Astrocyte (in vitro differentiated cells and primary cell): ENCODE data around the gene MAP3K21. TPM values are rescaled to one million over a fixed set of nuclear protein-coding genes. Genes with fewer than 3 reads are reported as not detected.

Source experiments
- DNase-seq: peaks from one replicate; pipeline ENCODE4 v3.0.0-alpha.2; 2010; ENCODE audit warnings: low read depth
- FAIRE-seq: peaks from 2 replicates; lab custom pipeline; 2011; peaks lifted over from hg19 to GRCh38; lab: Jason Lieb, UNC
- H2AFZ ChIP-seq: 2 replicates; pipeline ENCODE4 v1.6.0; 2012; ENCODE audit warnings: low read depth, low read length, inconsistent platforms
- H3K27ac ChIP-seq: 2 replicates; pipeline ENCODE4 v1.5.1; 2011; ENCODE audit warnings: low read depth, low read length, inconsistent platforms
- H3K27me3 ChIP-seq: 2 replicates; pipeline ENCODE4 v1.6.0; 2011; ENCODE audit warnings: low read length, inconsistent platforms; ENCODE audit not compliant: insufficient read depth
- H3K36me3 ChIP-seq: 2 replicates; pipeline ENCODE4 v1.5.1; 2011; ENCODE audit warnings: low read length, inconsistent platforms; ENCODE audit not compliant: insufficient read depth
- H3K4me1 ChIP-seq: 2 replicates; pipeline ENCODE4 v1.5.1; 2011; ENCODE audit warnings: low read length, inconsistent platforms; ENCODE audit not compliant: insufficient read depth
- H3K4me2 ChIP-seq: 2 replicates; pipeline ENCODE4 v1.6.0; 2012; ENCODE audit warnings: low read length, inconsistent platforms
- H3K4me3 ChIP-seq: 2 replicates; pipeline ENCODE4 v1.5.1; 2011; ENCODE audit warnings: low read depth, mild to moderate bottlenecking, low read length, inconsistent platforms; ENCODE audit not compliant: insufficient read depth
- H3K79me2 ChIP-seq: 2 replicates; pipeline ENCODE4 v1.6.0; 2012; ENCODE audit warnings: mild to moderate bottlenecking, low read length, inconsistent platforms; ENCODE audit not compliant: insufficient read depth
- H3K9ac ChIP-seq: 2 replicates; pipeline ENCODE4 v1.6.0; 2012; ENCODE audit warnings: mild to moderate bottlenecking, low read length, inconsistent platforms
- H3K9me3 ChIP-seq: 2 replicates; pipeline ENCODE4 v1.5.1; 2012; ENCODE audit warnings: low read depth, mild to moderate bottlenecking, low read length, inconsistent platforms; ENCODE audit not compliant: insufficient read depth
- H4K20me1 ChIP-seq: 2 replicates; pipeline ENCODE4 v1.6.0; 2012; ENCODE audit warnings: low read length, inconsistent platforms; ENCODE audit not compliant: insufficient read depth
- H3K27ac Mint-ChIP-seq: one replicate; pipeline ENCODE4 v1.8.0; 2021; ENCODE audit warnings: mild to moderate bottlenecking, mixed read lengths; ENCODE audit not compliant: unreplicated experiment
- H3K27me3 Mint-ChIP-seq: one replicate; pipeline ENCODE4 v1.8.0; 2021; ENCODE audit warnings: low read depth, mixed read lengths; ENCODE audit not compliant: unreplicated experiment
- H3K36me3 Mint-ChIP-seq: one replicate; pipeline ENCODE4 v1.8.0; 2021; ENCODE audit warnings: low read depth, mixed read lengths; ENCODE audit not compliant: unreplicated experiment
- H3K4me1 Mint-ChIP-seq: one replicate; pipeline ENCODE4 v1.8.0; 2021; ENCODE audit warnings: low read depth, mixed read lengths; ENCODE audit not compliant: unreplicated experiment
- H3K4me3 Mint-ChIP-seq: one replicate; pipeline ENCODE4 v1.8.0; 2021; ENCODE audit warnings: mild to moderate bottlenecking, moderate library complexity, mixed read lengths; ENCODE audit not compliant: unreplicated experiment
- H3K9me3 Mint-ChIP-seq: one replicate; pipeline ENCODE4 v1.8.0; 2021; ENCODE audit warnings: mild to moderate bottlenecking, mixed read lengths; ENCODE audit not compliant: unreplicated experiment
- CTCF ChIP-seq: IDR thresholded peaks from 2 replicates; pipeline ENCODE4 v1.5.1; 2011; ENCODE audit warnings: low read depth, mild to moderate bottlenecking, inconsistent platforms, low read length, moderate library complexity; ENCODE audit not compliant: insufficient read depth
- EZH2 ChIP-seq: IDR thresholded peaks from 2 replicates; pipeline ENCODE4 v1.6.1; 2012; ENCODE audit warnings: mild to moderate bottlenecking, low read length, inconsistent platforms; ENCODE audit not compliant: insufficient read depth
- total RNA-seq: library from RNA; stranded (reverse); gene quantifications from 2 replicates; pipeline ENCODE4 v1.2.1, GENCODE V29; 2021

MAP3K21 gene
- total RNA-seq, 1 donor from 2014 or later: 2.5 TPM

GRCh38 chr1:233342086-233342485, 14.6 kb downstream of the MAP3K21 start:
- Mint-ChIP-seq H3K9me3 (peaks cover 7% of the 10 kb centered on the region), H3K27me3 (no peaks in the 10 kb centered on the region), H3K36me3 (peaks cover 2% of the 10 kb centered on the region), H3K27ac (no peak overlapping the region), H3K4me1 (no peaks in the 10 kb centered on the region), H3K4me3 (no peak overlapping the region)
- no peaks in the 10 kb centered on the region for H3K27me3 ChIP-seq
- no peaks in the 10 kb centered on the region for H3K79me2 ChIP-seq
- H4K20me1 ChIP-seq: no peaks in the 10 kb centered on the region
- no peak overlapping the region for H3K27ac ChIP-seq
- FAIRE-seq (no peak), DNase-seq (no peak)
- H3K9me3 ChIP-seq: no peaks in the 10 kb centered on the region
- H3K4me1 ChIP-seq: no peaks in the 10 kb centered on the region
- H3K9ac ChIP-seq: no peak overlapping the region
- H3K36me3 ChIP-seq: no peaks in the 10 kb centered on the region
- H2AFZ ChIP-seq: no peak overlapping the region
- no peak overlapping the region for H3K4me3 ChIP-seq
- no peak for TF ChIP-seq EZH2
- TF ChIP-seq CTCF: no peak
- H3K4me2 ChIP-seq: no peak overlapping the region

GRCh38 chr1:233343262-233343661, 15.7 kb downstream of the MAP3K21 start:
- no peaks in the 10 kb centered on the region for H4K20me1 ChIP-seq
- H3K9me3 ChIP-seq: no peaks in the 10 kb centered on the region
- H3K79me2 ChIP-seq: no peaks in the 10 kb centered on the region
- H3K4me3 Mint-ChIP-seq: no peak overlapping the region
- H3K4me1 ChIP-seq: no peaks in the 10 kb centered on the region
- FAIRE-seq: no peak
- no peak overlapping the region for H3K4me3 ChIP-seq
- peaks cover 2% of the 10 kb centered on the region for H3K4me1 Mint-ChIP-seq
- no peaks in the 10 kb centered on the region for H3K27me3 Mint-ChIP-seq
- TF ChIP-seq EZH2 (no peak), CTCF (no peak)
- no peak overlapping the region for H3K27ac Mint-ChIP-seq
- H3K27ac ChIP-seq: no peak overlapping the region
- no peak overlapping the region for H3K4me2 ChIP-seq
- no peak overlapping the region for H2AFZ ChIP-seq
- no peak for DNase-seq
- peaks cover 2% of the 10 kb centered on the region for H3K36me3 Mint-ChIP-seq
- H3K27me3 ChIP-seq: no peaks in the 10 kb centered on the region
- peaks cover 9% of the 10 kb centered on the region for H3K9me3 Mint-ChIP-seq
- H3K9ac ChIP-seq: no peak overlapping the region
- no peaks in the 10 kb centered on the region for H3K36me3 ChIP-seq

- Mint-ChIP-seq H3K27me3 (no peaks in the 10 kb centered on the region), H3K27ac (no peak overlapping the region), H3K4me1 (peaks cover 2% of the 10 kb centered on the region), H3K4me3 (no peak overlapping the region), H3K9me3 (peaks cover 9% of the 10 kb centered on the region), H3K36me3 (peaks cover 2% of the 10 kb centered on the region)
- Histone ChIP-seq H2AFZ (no peak overlapping the region), H3K27me3 (no peaks in the 10 kb centered on the region), H3K4me2 (no peak overlapping the region), H3K9ac (no peak overlapping the region), H3K36me3 (no peaks in the 10 kb centered on the region), H3K9me3 (no peaks in the 10 kb centered on the region), H3K79me2 (no peaks in the 10 kb centered on the region), H3K4me3 (no peak overlapping the region), H3K4me1 (no peaks in the 10 kb centered on the region), H4K20me1 (no peaks in the 10 kb centered on the region), H3K27ac (no peak overlapping the region)
- no peak for FAIRE-seq
- DNase-seq: no peak
- no peak for TF ChIP-seq EZH2
- no peak for TF ChIP-seq CTCF
Observed at GRCh38 chr1:233347338-233347737, 19.8 kb downstream of the MAP3K21 start.
